Measurements from ENCODE around the gene BAIAP3. TPM values are rescaled to one million over a fixed set of nuclear protein-coding genes. Genes with fewer than 3 reads are reported as not detected.

Gene BAIAP3
- total and polyA plus RNA-seq, 10 of the 15 experiments (the other 5 are each of a cell fraction or from before 2014, with no cell fraction given): 0.03 to 0.56 (median 0.17) TPM; not detected in 3

GRCh38 chr16:1308036-1308976 is 25.1 kb upstream of the BAIAP3 start (continued):
- TF ChIP-seq NKRF (conservative IDR thresholded peaks at IDR 0.05): peak; percentile 62; the same call in 1 of the 2 replicates
- no peak for TF ChIP-seq ATF2 (IDR thresholded peaks at IDR 0.05; ENCODE audit: low read length)
- TF ChIP-seq GATAD2B (conservative IDR thresholded peaks at IDR 0.05; ENCODE audit: low read depth): no peak
- TF ChIP-seq MYC (IDR thresholded peaks at IDR 0.05; ENCODE audit: insufficient read depth, insufficient read length, insufficient replicate concordance, low read length, severe bottlenecking): peak; percentile 34
- TF ChIP-seq REST (IDR thresholded peaks at IDR 0.05; ENCODE audit: low read depth, low read length): no peak
- no peak for TF ChIP-seq ASH2L (IDR thresholded peaks at IDR 0.05; ENCODE audit: borderline replicate concordance, low read depth)
- no peak for TF ChIP-seq IKZF1 (conservative IDR thresholded peaks at IDR 0.05)
- 0 out of 2 replicates have a peak, but pooled peaks have one; percentile 52 for TF ChIP-seq SMARCA5 (IDR thresholded peaks at IDR 0.05)
- no peak for TF ChIP-seq DPF2 (IDR thresholded peaks at IDR 0.05)
- no peak for TF ChIP-seq RELA (IDR thresholded peaks at IDR 0.05; ENCODE audit: borderline replicate concordance, partially characterized antibody)
- TF ChIP-seq STAT3 (IDR thresholded peaks at IDR 0.05; ENCODE audit: low read depth, low read length): no peak
- peak; percentile 42; the same call in 1 of the 2 replicates for TF ChIP-seq SIN3A (IDR thresholded peaks at IDR 0.05; ENCODE audit: low read depth, low read length)
- no peak for TF ChIP-seq BMI1 (IDR thresholded peaks at IDR 0.05; ENCODE audit: borderline replicate concordance)
- no peak for TF ChIP-seq JUND (IDR thresholded peaks at IDR 0.05; ENCODE audit: low read depth, low read length)
- no peak for TF ChIP-seq SREBF2 (IDR thresholded peaks at IDR 0.05; ENCODE audit: low read length)
- TF ChIP-seq IRF4 (IDR thresholded peaks at IDR 0.05; ENCODE audit: low read depth, low read length): no peak
- TF ChIP-seq ZBTB11 (CRISPR knock-in tag; IDR thresholded peaks at IDR 0.05): no peak
- no peak for TF ChIP-seq CBFB (IDR thresholded peaks at IDR 0.05; ENCODE audit: low read depth)
- peak; percentile 24; the same call in 1 of the 2 replicates for TF ChIP-seq HDGF (IDR thresholded peaks at IDR 0.05)
- TF ChIP-seq SP1 (IDR thresholded peaks at IDR 0.05; ENCODE audit: low read depth, low read length): no peak
